LHCN-M2 (cell line): ENCODE measurements around the gene RAB39B. TPM values are rescaled to one million over a fixed set of nuclear protein-coding genes. Genes with fewer than 3 reads are reported as not detected.

Source experiments
- DNase-seq: peaks from one replicate; pipeline ENCODE4 v3.0.0-alpha.2; 2012; ENCODE audit warnings: low read depth
- total RNA-seq: library from RNA; depleted of rRNA; stranded (reverse); fragments of >200 nt; gene quantifications from 2 replicates; pipeline ENCODE4 v1.2.3, GENCODE V29; 2014; rRNA removed

The RAB39B gene
- total RNA-seq, 1 experiment from 2014 or later = 0.06 TPM

- no peak for DNase-seq
These were observed 48.7 kb downstream of the RAB39B start for GRCh38 chrX:155215443-155216178.

DNA sequence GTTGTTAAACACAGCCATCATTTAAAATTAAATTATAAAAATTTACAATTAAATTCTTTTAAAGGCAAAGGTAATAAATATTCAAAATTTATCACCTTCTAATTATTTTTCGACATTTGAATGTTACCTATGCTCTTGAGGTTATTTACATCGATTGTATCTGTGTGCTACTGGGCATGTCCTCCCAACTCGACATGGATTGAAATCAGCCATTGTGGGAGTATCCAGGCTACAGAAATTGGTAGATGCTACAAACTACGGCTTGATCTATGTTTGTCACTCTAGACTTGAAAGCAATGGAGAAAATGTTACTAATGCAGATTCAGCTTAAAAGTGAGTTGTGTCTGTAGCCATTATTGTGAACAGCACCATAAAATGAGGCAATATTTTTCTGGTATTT, 50.6 kb downstream of the RAB39B start:
- no peak for DNase-seq

- DNase-seq = no peak
These were observed 53.1 kb downstream of the RAB39B start for GRCh38 chrX:155211208-155211607.

Other genes starting within 250 kb of the RAB39B start
- gene F8, start 241.8 kb downstream of the RAB39B start, total RNA-seq = 7.8 and 11.4 TPM in 2 replicates
- gene FUNDC2, start 237.6 kb downstream of the RAB39B start, total RNA-seq = 38.0 and 40.6 TPM in 2 replicates
- 17.2 and 23.2 TPM in 2 replicates for gene CMC4, start 193.4 kb downstream of the RAB39B start, total RNA-seq
- gene MTCP1, start 193.4 kb downstream of the RAB39B start, total RNA-seq = 2.0 and 7.2 TPM in 2 replicates
- 8.3 and 14.8 TPM in 2 replicates for gene BRCC3, start 193.0 kb downstream of the RAB39B start, total RNA-seq
- 94.2 and 98.0 TPM in 2 replicates for gene VBP1, start 48.0 kb downstream of the RAB39B start, total RNA-seq
- gene CLIC2, start 70.1 kb upstream of the RAB39B start, total RNA-seq = 0.32 and 0.92 TPM in 2 replicates
- not detected in 2 replicates for gene F8A2, start 117.6 kb upstream of the RAB39B start, total RNA-seq
- 11.5 TPM in 2 replicates for gene F8A3, start 194.1 kb upstream of the RAB39B start, total RNA-seq